OCI-LY1 (cell line): ENCODE measurements around the gene C1QTNF6.

ENCODE experiments used
- EZH2 ChIP-seq: fragments of 200-600 bp; sonication (generic), shearing (Covaris generic); IDR thresholded peaks from 2 replicates; pipeline ENCODE4 v1.8.0; 2017; ENCODE audit warnings: borderline replicate concordance, mixed run types, mild to moderate bottlenecking, antibody characterized with exemption, low read length, moderate library complexity, mixed read lengths
- TF ChIP-seq, protein P1 (sequence below): fragments of 200-600 bp; sonication (generic), shearing (Covaris generic); IDR thresholded peaks from 2 replicates; pipeline ENCODE4 v1.5.1; 2017; ENCODE audit warnings: mild to moderate bottlenecking, antibody characterized with exemption, low read length, moderate library complexity, mixed read lengths

GRCh38 chr22:37151401-37151800 lies 36.6 kb downstream of the C1QTNF6 start:
- TF ChIP-seq, protein P1, sequence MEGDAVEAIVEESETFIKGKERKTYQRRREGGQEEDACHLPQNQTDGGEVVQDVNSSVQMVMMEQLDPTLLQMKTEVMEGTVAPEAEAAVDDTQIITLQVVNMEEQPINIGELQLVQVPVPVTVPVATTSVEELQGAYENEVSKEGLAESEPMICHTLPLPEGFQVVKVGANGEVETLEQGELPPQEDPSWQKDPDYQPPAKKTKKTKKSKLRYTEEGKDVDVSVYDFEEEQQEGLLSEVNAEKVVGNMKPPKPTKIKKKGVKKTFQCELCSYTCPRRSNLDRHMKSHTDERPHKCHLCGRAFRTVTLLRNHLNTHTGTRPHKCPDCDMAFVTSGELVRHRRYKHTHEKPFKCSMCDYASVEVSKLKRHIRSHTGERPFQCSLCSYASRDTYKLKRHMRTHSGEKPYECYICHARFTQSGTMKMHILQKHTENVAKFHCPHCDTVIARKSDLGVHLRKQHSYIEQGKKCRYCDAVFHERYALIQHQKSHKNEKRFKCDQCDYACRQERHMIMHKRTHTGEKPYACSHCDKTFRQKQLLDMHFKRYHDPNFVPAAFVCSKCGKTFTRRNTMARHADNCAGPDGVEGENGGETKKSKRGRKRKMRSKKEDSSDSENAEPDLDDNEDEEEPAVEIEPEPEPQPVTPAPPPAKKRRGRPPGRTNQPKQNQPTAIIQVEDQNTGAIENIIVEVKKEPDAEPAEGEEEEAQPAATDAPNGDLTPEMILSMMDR = no peak
- no peak for TF ChIP-seq EZH2
